Spleen (tissue), 11 donors: ENCODE results near the gene MMAB. TPM values are rescaled to one million over a fixed set of nuclear protein-coding genes. Genes with fewer than 3 reads are reported as not detected.

Experiments used
- DNase-seq: peaks from one replicate; pipeline ENCODE4 v3.0.0-alpha.2; 2020
- H3K27ac ChIP-seq, 8 donors: fragments of 200-600 bp; sonication (generic) in 7 of 8; 1 replicate in 4 of 8; 2 replicates in 4 of 8; pipeline versions ENCODE4 v1.5.0 to v1.8.0; 2016 to 2021; ENCODE audit warnings: inconsistent platforms in 4 of 8, mild to moderate bottlenecking in 4 of 8, moderate library complexity in 1 of 8
- H3K27me3 ChIP-seq, 7 donors: fragments of 200-600 bp; sonication (generic) in 6 of 7; replicated peaks in 1 of 7; 1 replicate in 4 of 7; 2 replicates in 3 of 7; pipeline versions ENCODE4 v1.5.0 to v1.8.0; 2016 to 2021; ENCODE audit warnings: inconsistent platforms in 3 of 7, mild to moderate bottlenecking in 1 of 7
- H3K36me3 ChIP-seq, 6 donors: fragments of 200-600 bp; sonication (generic) in 5 of 6; 1 replicate in 4 of 6; 2 replicates in 2 of 6; pipeline versions ENCODE4 v1.5.0 to v1.8.0; 2016 to 2021; ENCODE audit warnings: inconsistent platforms in 2 of 6
- H3K4me1 ChIP-seq, 6 donors: fragments of 200-600 bp; sonication (generic) in 5 of 6; 1 replicate in 3 of 6; 2 replicates in 3 of 6; pipeline versions ENCODE4 v1.5.0 to v1.8.0; 2016 to 2021; ENCODE audit warnings: inconsistent platforms in 3 of 6
- H3K4me3 ChIP-seq, 8 donors: fragments of 200-600 bp; sonication (generic) in 7 of 8; 1 replicate in 4 of 8; 2 replicates in 4 of 8; pipeline versions ENCODE4 v1.5.0 to v1.8.0; 2016 to 2021; ENCODE audit warnings: inconsistent platforms in 4 of 8, mild to moderate bottlenecking in 4 of 8, moderate library complexity in 2 of 8
- H3K9me3 ChIP-seq, 8 donors: fragments of 200-600 bp; sonication (generic) in 7 of 8; 1 replicate in 4 of 8; 2 replicates in 4 of 8; pipeline versions ENCODE4 v1.5.0 to v1.8.0; 2016 to 2021; ENCODE audit warnings: inconsistent platforms in 4 of 8
- POLR2A ChIP-seq, 3 donors: fragments of 450-650 bp; IDR thresholded peaks; one replicate each; pipeline ENCODE4 v1.5.1; 2017; ENCODE audit warnings: antibody characterized with exemption in 3 of 3, mild to moderate bottlenecking in 1 of 3
- POLR2AphosphoS5 ChIP-seq, 3 donors: sonication (generic); formaldehyde crosslinking; IDR thresholded peaks; one replicate each; pipeline ENCODE4 v1.5.1; 2017; ENCODE audit warnings: antibody characterized with exemption in 3 of 3
- WGBS, 5 donors: extraction: QIAGEN DNeasy Blood & Tissue Kit in 3 of 5; methylation state at CpG; one replicate each; pipeline versions ENCODE4 v1.1.5 to v1.1.7; 2013 to 2018; 5-methylcytosine and 5-hydroxymethylcytosine counted together
- intact Hi-C: fragments of 100-400 bp; cut with DNase I; formaldehyde crosslinking; loops from one replicate; pipeline ENCODE4 v1.15.0; 2023; ENCODE audit warnings: low total_unique reads
- polyA plus RNA-seq, 3 donors: library from polyadenylated mRNA; stranded (reverse); fragments of 200-250 nt; gene quantifications; one replicate each; pipeline ENCODE4 v1.2.1, GENCODE V29; 2013
- total RNA-seq, 7 donors: library from RNA; depleted of rRNA in 3 of 7; stranded (reverse); fragments of >200 nt in 3 of 7; fragmentation: NEBNext Ultra II Directional in 4 of 7; extraction: Animal tissue kit (Norgen Biotek cat#: 25700) in 4 of 7; gene quantifications; one replicate each; pipeline versions ENCODE4 v1.1.0 to v1.2.1, GENCODE V29; 2016 to 2021
- TF ChIP-seq, protein P1 (sequence below), 11 experiments: fragments of 200-600 bp in 7 of 11; fragments of 450-650 bp in 4 of 11; sonication (generic) in 4 of 11; IDR thresholded peaks in 8 of 11; conservative IDR thresholded peaks in 3 of 11; 1 replicate in 7 of 11; 2 replicates in 4 of 11; pipeline versions ENCODE4 v1.4.0 to v1.8.0; 2016 to 2021; ENCODE audit warnings: antibody characterized with exemption in 11 of 11, inconsistent platforms in 4 of 11, mild to moderate bottlenecking in 1 of 11
- donor health status: healthy with polysubstance abuse.
- donor health status: DM: no; HTN: no; CAD: no; lungs with moderate emphysema.
- donor health status: DM: no; HTN: no; CAD: no.
- donor health status: Bipolar disorder and iron deficiency.
- donor health status: healthy.
- donor health status: DM: no; HTN: no; CAD: no.
- donor health status: DM: yes; HTN: yes; CAD: no.

The MMAB gene
- total and polyA plus RNA-seq, 10 donors, result 14.5 to 41.7 (median 20.3) TPM

DNA sequence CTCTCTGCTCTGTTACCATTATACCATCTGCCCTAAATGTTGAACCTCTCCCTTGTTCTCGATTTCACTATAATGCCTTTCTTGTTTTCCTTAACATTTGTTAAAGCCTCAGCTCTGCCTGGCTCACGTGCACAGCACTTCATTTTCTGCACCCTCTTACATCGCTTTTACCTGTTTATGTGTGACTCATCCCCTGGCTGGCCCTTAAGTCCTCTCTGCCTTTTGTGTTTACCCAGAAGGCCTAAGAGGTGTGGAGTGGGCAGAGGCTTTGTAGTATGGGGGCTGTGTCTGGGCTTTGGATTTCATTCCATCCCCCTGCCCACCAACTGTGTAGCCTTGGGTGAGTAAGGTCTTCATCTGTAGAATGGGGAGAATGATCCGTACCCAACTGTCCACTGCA, 59.3 kb downstream of the MMAB start:
- no peak overlapping the region for H3K27ac ChIP-seq
- H3K4me1 ChIP-seq, result peaks cover 0 to 10% (median 2%) of the 10 kb centered on the region in 6 donors
- peaks cover 0 to 100% (median 89%) of the 10 kb centered on the region in 6 donors for H3K36me3 ChIP-seq
- intact Hi-C loops, result no loop called here
- no peaks in the 10 kb centered on the region for H3K9me3 ChIP-seq
- DNase-seq, result no peak
- no peaks in the 10 kb centered on the region for H3K27me3 ChIP-seq
- 93 to 96% (median 95%) methylated on average over 4 of the region's 4 CpGs for WGBS, 5 donors
- H3K4me3 ChIP-seq, result no peak overlapping the region
- TF ChIP-seq, protein P1, sequence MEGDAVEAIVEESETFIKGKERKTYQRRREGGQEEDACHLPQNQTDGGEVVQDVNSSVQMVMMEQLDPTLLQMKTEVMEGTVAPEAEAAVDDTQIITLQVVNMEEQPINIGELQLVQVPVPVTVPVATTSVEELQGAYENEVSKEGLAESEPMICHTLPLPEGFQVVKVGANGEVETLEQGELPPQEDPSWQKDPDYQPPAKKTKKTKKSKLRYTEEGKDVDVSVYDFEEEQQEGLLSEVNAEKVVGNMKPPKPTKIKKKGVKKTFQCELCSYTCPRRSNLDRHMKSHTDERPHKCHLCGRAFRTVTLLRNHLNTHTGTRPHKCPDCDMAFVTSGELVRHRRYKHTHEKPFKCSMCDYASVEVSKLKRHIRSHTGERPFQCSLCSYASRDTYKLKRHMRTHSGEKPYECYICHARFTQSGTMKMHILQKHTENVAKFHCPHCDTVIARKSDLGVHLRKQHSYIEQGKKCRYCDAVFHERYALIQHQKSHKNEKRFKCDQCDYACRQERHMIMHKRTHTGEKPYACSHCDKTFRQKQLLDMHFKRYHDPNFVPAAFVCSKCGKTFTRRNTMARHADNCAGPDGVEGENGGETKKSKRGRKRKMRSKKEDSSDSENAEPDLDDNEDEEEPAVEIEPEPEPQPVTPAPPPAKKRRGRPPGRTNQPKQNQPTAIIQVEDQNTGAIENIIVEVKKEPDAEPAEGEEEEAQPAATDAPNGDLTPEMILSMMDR (IDR thresholded peaks at IDR 0.05 in 8 of 11, conservative IDR thresholded peaks at IDR 0.05 in 3 of 11), result no peak
- TF ChIP-seq POLR2A (IDR thresholded peaks at IDR 0.05) (no peak), POLR2AphosphoS5 (IDR thresholded peaks at IDR 0.05) (no peak)

DNA sequence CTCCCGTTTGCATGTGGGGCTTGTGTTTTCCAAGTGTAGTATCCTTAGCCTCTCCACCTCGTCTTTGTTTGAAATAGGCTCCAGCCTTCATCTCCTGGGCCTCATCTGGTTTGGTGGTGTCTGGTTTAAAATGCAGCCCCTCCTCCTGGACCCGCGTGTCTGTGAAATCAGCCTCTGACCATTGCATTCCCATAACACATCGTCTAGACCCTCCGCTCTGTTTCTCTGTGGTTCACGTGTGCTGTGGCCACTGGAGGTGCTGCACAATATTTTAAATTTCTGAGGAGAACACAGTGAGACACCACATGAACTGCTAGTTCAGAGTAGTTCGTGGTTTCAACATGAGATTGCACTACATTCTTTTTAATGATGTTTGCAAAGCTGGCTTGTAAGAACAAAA, 60.3 kb downstream of the MMAB start:
- H3K4me3 ChIP-seq, result no peak overlapping the region
- 79 to 84% (median 82%) methylated on average over 8 of the region's 8 CpGs for whole genome bisulfite sequencing, 5 donors
- DNase-seq, result no peak
- H3K36me3 ChIP-seq, result peaks cover 0 to 100% (median 91%) of the 10 kb centered on the region in 6 donors
- H3K27me3 ChIP-seq, result no peaks in the 10 kb centered on the region
- peaks cover 0 to 2% (median 0%) of the 10 kb centered on the region in 6 donors for H3K4me1 ChIP-seq
- intact Hi-C loops, result no loop called here
- H3K9me3 ChIP-seq, result no peaks in the 10 kb centered on the region
- TF ChIP-seq POLR2A (IDR thresholded peaks at IDR 0.05) (no peak), POLR2AphosphoS5 (IDR thresholded peaks at IDR 0.05) (no peak)
- TF ChIP-seq, protein P1 (IDR thresholded peaks at IDR 0.05 in 8 of 11, conservative IDR thresholded peaks at IDR 0.05 in 3 of 11), result no peak
- no peak overlapping the region for H3K27ac ChIP-seq

DNA sequence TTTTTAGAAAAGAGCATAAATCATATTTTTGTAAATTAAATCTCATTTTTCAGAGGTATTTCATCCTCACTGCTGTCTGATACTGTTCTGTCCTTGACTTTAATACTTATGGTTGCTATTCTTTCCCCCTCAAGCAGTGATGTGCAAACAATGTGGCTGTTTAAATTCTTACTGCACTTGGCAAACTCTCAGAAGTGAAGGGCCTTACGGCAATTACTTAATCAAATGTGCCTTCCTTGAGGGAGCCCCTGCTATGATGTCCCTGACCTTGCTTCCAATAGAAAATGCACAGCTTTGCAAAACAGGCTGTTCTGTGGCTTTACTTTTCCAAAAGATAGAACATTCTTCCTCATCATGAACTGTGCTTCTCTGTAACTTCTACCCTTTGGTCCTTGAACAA, 60.7 kb downstream of the MMAB start:
- Histone ChIP-seq H3K4me3 (no peak overlapping the region), H3K9me3 (no peaks in the 10 kb centered on the region), H3K4me1 (no peaks in the 10 kb centered on the region), H3K27ac (no peak overlapping the region), H3K36me3 (peaks cover 0 to 100% (median 91%) of the 10 kb centered on the region in 6 donors), H3K27me3 (no peaks in the 10 kb centered on the region)
- intact Hi-C loops, result no loop called here
- TF ChIP-seq, protein P1 (IDR thresholded peaks at IDR 0.05 in 8 of 11, conservative IDR thresholded peaks at IDR 0.05 in 3 of 11), result no peak
- no peak for TF ChIP-seq POLR2AphosphoS5 (IDR thresholded peaks at IDR 0.05)
- 61 to 88% (median 75%) methylated on average over 1 of the region's 1 CpG for WGBS, 5 donors
- no peak for DNase-seq

DNA sequence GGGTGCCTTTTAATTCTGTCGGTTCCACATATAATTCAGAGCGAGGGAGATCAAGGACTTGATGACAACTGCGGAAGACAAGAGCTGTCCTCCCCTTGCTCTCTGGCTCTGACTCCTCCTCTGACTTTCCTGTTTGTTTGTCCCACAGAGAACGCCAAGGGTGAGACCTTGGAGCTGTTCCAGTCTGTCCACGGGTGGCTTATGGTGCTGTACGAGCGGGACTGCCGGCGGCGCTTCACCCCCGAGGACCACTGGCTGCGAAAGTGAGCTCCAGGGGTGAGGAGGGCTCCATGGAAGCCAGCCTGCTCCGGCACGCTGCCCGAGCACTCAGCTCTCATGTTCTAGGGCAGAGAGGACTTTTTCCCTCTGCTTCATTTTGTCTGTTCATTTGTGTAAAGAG, 63.1 kb downstream of the MMAB start:
- intact Hi-C loops, result no loop called here
- no peak for DNase-seq
- 63 to 95% (median 82%) methylated on average over 15 of the region's 15 CpGs for WGBS, 5 donors
- Histone ChIP-seq H3K27me3 (no peaks in the 10 kb centered on the region), H3K4me1 (no peaks in the 10 kb centered on the region), H3K27ac (peak overlapping the region in 5 of 8 donors; percentile 24 to 51 (median 47)), H3K36me3 (peaks cover under 1 to 100% (median 91%) of the 10 kb centered on the region in 6 donors), H3K4me3 (no peak overlapping the region), H3K9me3 (no peaks in the 10 kb centered on the region)
- TF ChIP-seq POLR2AphosphoS5 (IDR thresholded peaks at IDR 0.05) (peak; percentile 39 to 58 (median 51)), POLR2A (IDR thresholded peaks at IDR 0.05) (no peak)
- TF ChIP-seq, protein P1 (IDR thresholded peaks at IDR 0.05 in 8 of 11, conservative IDR thresholded peaks at IDR 0.05 in 3 of 11), result no peak
